Smooth muscle cell of trachea (primary cell): ENCODE measurements around the gene CFAP20DC. TPM values are rescaled to one million over a fixed set of nuclear protein-coding genes. Genes with fewer than 3 reads are reported as not detected.

ENCODE experiments used
- total RNA-seq: library from RNA; depleted of rRNA; stranded (reverse); fragments of >200 nt; gene quantifications from 2 replicates; pipeline ENCODE4 v1.2.1, GENCODE V29; 2014

The CFAP20DC gene
- 4.8 and 6.8 TPM in 2 replicates for total RNA-seq

DNA sequence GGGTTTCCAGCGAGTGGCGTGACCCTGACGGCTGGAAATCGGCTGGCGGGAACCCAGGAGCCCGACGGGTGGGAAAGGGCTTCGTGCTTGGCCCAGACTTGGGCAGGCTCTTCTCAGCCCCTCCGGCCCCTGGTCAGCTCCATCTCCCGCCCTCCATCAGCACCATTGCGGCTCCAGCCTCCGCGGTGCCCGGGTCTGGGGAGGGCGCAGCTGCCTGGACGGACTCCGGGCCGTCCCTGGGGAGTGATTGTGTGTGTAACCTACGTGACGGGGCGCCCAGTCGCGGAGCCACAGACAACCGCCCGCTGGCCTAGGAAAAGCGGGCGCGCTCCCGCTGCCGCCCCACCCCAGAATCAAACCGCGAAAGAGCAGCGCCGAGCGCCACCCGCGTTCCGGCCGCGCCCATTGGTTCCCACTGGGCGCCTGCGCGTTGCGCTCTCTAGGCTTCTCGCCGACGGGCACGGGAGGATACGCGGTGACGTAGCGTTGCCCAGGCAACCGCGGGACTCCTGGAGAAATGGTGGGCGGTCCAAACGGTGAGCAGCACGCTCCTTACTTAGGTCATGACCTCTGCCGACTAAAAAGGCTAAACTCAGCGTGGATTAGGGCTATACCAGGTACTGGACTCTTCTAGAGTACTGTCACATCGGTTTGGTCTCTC lies at the start of gene CFAP20DC:
TSS of gene CFAP20DC (minus strand) at position 355 of the 661 bp plus-strand sequence. CDS start 394 bp downstream, outside the sequence.

